Stimulated activated CD8-positive, alpha-beta memory T cell treated with anti-CD3 and anti-CD28 coated beads, Interleukin-4, amount 100 ng/mL, for 1 hour (primary cell): Measurements from ENCODE around the gene KRT36.

Source experiments
- DNase-seq, 2 donors: peaks; one replicate each; pipeline ENCODE4 v3.0.0-alpha.2; 2020; ENCODE audit warnings: low read depth in 2 of 2, low spot score in 1 of 2

The KRT36 gene

DNA sequence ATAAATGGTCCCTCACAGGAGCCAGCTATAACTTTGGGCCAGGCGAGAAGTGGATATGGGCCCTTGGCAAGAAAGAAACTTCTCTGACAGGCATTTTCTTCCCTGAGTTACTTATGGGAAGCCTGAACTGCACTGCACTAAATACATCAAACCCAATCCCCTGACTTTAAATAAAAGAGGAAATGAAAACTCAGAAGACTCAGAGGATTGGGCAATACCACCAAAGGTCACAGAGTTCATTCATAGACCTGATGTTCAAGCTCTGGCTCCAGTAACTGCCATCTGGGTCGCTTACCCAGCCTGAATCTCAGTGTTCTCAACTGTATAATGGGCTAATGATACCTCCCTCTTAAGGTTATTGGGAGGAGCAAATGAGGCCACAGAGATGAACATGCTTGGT is 9.6 kb downstream of the KRT36 start:
- DNase-seq = no peak

DNA sequence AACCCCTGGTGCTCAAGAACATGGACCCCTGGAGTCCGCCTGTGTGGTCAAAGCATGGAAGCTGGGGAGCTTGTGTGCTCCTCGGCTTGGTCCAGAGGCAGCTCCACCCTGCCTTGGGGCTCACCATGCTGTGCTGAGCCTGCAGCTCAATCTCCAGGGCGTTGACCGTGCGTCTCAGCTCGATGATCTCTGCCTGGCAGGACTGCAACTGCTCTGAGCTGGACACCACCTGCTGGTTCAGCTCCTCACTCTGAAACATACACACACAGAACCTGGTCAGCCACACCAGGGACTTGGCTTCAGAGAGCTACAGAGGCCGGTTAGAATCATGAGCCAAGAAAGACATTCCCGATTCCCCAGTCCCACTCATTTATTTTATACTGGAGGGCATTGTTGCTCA is 11.5 kb downstream of the KRT36 start:
- DNase-seq = no peak

DNA sequence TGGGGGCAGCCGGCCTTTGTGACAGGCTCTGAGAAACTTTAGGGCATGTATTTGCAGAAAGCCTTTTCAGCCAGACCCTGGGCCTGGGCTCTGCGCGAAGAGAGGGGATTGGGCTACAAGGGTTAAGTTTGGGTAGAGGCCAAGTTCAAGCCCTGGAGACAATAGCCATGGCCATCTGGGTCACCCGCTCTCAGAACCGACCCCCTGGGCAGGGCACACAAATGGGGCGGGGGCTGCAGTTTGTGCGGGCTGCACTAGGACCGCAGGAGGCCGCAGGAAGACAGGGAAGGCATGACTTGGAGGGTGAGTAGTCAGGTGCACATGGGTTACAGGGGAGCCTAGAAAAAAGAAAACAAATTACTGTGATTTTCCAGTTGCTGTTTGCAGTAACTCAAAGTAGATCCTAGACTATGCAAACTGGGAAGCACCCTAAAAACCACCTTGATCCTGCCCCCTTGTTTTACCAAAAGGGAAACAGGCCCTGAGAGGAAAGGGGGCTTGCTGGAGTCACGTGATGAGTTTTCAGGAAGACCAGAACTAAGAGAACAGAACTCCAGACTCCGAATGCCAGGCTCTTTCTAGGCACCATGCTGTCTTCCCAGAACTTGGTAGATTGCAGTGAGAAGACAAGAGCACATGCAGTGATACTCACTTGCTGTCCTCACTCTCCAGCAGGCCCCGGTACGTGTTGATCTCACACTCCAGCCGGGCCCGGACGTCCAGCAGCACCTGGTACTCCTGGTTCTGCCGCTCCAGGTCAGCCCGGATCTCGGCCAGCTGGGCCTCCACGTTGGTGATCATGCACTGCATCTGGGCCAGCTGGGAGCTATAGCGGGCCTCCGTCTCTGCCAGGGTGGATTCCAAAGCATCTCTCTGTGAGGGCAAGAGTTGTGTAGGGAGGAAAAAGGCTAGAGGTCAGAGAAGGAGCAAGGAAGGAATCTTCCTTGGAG is 12.6 kb downstream of the KRT36 start:
- no peak for DNase-seq

DNA sequence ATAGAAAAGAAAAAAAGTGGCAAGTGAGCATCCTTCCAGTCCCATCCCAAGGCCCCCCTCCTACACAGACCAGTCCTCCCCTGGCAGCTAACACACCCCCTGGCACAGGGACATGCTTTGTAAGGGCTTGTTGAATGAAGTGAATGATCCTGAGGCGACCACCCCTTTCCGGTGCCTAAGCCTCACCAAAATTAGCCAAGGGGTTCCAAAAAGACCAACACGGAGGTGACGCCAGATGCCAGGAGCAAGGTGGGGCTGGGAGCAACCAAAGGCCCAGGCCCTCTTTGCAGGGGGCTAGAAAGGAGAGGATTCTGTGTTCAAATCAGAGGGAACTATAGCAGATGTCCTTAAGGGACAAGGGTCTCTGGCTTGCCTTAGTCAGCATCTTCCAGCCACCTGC is 14.3 kb downstream of the KRT36 start:
- no peak for DNase-seq

DNA sequence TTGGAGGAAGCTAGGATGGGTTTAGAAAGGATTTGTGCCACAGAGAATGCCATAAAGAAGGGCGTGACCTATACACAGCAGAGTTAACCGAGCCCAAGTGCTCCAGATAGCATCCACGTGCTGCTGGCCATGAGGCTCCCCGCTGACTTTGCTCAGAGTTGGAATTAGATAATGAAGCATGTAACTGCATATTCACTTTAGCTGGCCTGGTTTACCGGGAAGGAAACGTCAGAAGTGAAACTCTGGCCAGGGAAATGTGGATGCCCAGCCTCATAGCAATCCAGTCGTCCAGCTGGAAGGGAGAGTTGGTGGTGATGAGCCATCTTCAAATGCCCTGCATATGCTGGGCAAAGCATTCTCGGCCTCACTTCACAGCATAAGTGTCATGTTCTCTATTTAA is 14.8 kb downstream of the KRT36 start:
- DNase-seq = no peak

DNA sequence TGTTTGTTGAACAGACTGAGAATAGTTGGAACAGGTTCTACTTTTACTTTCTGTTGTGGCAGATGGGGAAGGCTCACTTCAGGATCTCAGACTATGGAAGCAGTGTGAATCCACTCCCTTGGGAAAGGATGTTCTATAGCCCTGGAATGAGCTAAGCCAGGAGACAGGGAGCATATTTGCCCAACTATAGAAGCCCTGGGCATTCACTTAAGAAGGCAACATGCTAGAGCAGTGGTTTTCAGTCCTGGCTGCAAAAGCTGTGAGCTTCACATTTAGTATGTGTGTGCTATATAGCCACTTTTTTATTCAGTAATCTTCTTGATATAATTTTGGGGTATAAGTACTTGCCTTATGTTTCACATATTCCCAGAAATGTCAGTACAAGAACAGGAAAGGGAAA is 21.4 kb downstream of the KRT36 start:
- DNase-seq = no peak

DNA sequence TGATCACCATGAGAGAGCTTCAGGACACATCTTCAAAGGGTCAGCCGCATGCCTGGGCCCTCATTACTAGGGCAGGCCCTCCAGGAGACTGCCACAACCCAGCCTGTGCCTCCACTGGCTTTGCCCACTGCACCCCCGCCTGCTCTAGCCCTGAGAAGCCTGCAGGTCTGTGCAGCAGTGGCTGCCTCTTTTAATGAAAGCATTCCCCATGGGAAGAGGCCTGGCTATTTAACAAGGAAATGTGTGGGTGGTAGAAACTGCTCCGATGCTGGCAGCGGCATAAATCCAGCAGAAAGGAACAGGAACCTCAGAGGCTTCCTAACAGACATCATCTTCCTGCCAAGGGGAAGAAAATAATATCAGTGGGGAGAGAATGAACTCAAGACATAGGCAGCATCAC is 22.1 kb downstream of the KRT36 start:
- no peak for DNase-seq

DNA sequence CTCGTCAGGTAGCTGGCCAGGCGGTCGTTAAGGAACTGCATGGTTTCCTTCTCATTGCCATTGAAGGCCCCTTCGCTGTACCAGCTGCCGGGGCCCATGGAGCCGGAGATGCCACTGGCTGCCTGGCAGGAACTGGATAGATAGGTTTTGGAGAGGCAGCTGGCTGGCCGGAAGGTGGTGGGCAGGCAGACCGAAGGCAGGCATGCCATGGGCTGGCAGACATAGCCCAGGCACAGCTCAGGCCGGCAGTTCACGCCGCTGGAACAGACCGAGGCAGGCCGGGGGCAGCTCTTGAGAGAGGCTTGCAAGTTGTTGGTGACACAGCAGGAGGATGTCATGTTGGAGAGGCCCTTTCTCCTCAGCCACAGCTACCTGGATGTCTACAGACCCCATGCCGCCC is 22.7 kb downstream of the KRT36 start, which contains the start of gene KRT32:
KRT32 (minus strand) TSS at position 399 of the 400 bp plus-strand sequence; CDS start at position 338, 61 bp downstream.
- DNase-seq = no peak

DNA sequence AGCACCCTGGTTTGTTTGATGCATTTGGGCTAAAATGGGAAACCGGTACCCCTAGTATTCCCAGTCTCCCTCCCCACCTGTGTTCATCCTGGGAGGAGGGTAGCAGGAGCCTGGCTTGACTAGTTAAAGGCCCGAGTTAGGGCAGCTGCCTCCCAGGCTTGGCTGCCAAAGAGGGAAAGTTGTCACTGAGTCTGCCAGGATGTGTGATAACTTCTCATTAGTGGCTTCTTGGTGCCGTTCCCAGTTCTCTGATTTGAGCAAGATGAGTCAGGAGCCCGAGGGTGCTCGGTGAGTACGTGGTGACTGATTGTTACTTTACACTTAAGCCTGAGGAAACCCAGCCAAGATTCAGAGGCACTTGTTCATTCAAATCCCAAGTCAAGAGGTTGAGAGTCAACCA is 25.0 kb downstream of the KRT36 start:
- no peak for DNase-seq

DNA sequence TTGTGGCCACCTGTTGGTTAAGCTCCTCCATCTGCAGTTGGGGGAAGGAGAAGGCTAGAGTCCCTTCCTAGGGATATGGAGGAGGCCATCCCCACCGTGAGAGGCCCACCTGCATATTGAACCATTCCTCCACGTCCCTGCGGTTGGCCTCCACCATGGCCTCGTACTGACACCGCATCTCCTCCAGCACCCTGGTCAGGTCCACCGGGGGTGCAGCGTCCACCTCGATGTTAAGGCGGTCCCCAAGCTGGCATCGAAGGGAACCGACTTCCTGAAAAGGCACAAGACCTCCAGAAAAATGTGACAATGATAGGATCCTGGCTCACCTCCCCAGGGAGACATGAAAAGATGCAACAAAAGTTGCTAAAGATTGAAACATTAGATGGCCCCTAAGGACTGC is 25.5 kb downstream of the KRT36 start:
- no peak for DNase-seq

DNA sequence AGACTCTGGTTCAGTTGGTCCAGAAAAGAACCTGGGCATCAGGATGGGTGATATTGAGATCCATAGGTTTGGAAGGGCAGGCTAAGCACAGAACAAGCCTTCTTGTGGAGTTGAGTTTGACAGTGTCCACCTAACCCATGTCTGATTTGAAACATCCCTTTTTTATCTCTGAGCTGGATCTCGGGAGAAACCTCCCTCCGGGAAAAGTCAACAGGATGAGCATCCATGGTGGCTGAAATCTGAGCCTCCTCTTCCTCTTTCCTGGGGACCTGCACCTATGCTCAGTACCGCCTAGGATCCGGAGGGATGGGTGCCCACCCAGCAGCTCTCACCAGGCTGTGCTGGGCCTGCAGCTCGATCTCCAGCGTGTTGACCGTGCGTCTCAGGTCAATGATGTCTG is 26.0 kb downstream of the KRT36 start:
- DNase-seq = no peak

DNA sequence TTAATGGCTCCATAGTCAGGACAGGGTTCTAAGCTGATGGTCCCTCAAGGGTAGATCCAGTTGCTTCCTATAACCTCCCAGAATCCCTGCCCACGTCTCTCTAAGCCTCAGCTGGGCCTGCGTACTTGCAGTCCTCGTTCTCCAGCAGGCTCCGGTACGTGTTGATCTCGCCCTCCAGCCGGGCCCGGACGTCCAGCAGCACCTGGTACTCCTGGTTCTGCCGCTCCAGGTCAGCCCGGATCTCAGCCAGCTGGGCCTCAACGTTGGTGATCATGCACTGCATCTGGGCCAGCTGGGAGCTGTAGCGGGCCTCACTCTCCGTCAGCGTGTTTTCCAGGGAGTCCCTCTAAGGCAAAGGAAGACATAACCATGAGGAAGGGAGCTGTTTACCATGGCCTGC is 27.0 kb downstream of the KRT36 start:
- no peak for DNase-seq

DNA sequence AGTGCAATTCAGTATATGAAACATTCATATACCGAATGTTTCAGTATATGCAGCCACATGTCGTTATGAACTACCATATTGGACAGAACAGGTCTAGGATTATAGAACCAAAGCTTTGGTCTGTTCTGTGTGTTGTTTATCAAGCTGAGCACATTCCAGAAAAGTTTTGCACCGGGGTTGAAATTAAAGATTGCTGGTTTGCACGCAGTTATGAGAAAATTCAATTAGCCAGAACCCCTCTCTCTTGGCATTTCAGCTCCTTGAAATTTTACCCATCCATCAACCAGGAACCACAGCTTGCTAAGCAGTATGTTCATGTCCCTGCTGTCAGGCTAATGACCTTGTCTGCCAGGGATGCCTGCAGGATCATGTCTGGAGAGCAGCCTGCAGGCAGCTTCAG is 32.0 kb downstream of the KRT36 start:
- DNase-seq = no peak

DNA sequence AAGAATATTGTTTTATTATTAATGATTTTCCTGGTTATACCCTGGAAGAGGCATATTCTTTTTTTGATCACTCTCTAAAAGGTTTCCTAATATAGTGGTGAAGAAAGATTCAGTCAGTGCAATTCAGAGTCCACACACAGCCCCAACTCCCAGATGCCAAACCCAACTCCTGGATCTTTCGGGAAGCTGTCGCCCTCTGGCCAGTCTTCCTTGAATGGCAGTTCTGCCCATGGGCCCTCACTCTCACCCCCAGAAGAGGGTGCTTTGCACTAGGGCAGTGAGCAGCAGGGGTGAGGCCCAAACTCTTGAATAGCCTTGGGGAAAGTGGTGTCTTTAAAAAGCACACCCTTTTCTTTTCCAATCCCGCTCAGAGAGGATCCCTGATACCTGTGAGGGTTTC is 33.5 kb downstream of the KRT36 start:
- DNase-seq = no peak

DNA sequence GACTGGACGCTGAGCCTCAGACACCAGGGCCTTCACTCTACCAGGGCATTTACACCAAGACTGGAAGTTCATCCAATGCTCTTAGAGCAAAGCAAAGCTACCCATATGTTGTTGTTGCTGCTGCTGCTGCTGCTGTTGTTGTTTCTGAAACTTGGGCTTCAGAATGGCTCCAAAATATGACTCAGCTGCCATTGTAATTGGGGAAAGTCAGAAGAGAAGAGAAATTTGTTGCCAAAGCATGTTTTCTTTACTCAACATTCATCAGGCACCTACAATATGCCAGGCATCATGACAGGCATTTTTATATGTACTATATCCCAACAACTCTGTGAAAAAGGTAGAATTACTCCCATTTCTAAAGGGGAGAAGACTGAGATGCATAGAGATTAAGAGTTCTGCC is 34.5 kb downstream of the KRT36 start:
- DNase-seq = no peak

DNA sequence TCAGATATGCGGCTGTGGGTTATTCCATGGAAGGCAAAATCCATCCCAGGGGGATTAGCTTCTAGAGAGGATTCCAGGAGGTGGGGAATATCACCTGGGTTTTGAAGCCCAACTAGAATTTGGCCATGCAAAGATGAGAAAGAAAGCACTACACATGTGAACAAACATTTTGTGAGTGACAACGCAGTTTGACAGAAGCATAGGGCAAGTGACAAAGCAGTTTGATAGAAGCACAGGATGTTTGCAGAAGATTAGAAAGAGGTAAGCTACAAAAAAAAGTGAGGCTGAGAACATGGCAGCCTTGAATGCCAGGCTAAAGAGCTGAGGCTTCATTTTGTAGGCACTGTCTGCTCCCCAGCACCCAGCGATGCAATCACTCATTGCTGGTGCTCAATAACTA is 36.6 kb downstream of the KRT36 start:
- no peak for DNase-seq

DNA sequence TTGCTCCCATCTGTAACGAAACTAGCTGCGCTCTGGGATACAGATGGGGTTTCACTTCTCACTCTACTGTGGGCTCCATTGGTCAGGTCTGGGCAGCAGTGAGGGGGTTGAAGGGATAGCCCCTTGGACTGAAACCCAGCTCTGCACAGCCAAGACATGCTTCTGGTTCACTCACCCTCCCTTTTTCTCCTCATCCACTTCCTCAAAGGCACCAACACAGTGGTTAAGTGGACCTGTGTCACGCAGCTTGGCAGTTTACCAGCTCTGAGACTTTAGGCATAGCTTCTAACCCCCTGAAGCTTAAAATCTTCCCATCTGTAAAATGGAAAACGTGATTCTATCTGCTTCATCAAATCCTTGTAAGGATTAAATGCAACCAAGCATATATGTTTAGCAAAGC is 37.4 kb downstream of the KRT36 start:
- DNase-seq = no peak

DNA sequence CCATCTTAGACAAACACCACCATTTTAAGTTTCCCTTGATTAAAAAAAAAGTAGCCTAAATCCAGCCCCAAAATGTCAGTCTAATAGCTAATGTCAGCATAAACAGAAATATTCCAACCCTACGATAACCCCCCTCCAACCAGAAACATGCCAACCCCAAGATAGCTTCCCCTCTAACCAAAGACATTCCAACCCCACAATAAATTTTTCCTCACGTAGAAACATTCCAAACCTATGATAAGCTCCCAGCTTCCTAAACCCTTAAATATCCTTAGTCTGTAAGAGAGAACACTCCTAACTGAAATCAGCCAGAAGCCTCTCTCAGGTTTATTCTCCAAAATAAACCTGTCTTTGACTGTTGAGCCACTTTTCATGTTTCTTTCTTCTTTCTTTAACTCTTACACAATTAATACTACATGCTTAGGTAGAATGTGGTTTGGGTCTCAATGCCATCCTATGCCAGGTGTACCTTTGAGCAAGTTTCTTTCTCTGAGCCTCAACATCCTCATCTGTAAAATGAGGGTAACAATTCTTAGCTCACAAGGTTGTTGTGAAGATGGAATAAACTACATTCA is 38.5 kb downstream of the KRT36 start:
- DNase-seq = no peak

DNA sequence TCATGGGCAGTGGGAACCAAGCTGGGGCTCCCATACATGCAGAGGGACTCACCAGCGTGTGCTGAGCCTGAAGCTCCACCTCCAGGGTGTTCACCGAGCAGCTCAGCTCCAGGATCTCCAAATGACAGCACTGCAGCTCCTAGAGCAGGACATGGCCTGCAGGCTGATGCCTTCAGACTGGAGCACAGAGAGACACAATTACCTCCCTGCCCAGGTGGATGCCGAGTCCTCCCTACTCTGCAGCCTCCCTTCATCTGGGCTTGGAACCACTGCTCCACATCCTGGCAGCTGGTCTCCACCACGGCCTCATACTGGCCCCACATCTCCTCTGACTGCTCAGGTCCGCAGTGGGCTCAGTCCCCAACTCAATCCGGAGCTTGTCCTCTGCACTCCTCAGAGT is 40.7 kb downstream of the KRT36 start:
- no peak for DNase-seq

DNA sequence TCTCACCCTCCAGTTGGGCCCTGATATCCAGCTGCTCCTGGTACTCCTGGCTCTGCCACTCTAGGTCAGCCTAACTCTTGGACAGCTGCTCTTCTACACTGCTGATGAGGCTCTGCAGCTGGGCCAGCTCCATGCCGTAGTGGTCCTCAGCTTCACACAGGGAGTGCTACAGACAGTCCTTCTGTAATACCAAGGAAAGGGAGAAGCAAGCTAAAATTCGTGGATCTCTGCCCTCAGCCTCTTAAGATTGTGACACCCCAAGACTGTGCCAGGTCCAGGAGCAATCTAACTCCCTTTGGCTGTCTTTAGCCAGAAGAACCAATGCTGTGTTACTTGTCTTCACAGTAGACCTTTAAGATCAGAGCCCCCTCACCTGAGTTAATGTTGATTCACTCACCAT is 41.2 kb downstream of the KRT36 start:
- no peak for DNase-seq

DNA sequence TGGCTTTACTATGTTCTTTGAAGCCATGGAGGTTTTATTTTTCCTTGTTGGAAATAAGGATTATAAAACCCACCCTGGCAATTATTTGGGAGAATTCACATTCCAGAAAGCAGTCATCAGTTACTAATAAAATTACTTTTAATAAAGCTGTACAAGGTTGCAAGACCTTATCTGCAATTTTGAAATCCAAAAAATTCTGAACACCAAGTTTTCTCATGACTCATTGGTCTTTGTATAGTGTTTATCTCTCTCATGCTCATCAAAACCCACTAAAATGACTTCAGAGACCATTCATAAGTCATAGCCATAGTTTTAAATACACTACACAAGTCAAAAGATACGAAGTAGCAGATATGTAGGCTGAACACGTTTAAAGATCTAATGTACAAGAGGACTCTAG is 42.9 kb downstream of the KRT36 start:
- DNase-seq = no peak

DNA sequence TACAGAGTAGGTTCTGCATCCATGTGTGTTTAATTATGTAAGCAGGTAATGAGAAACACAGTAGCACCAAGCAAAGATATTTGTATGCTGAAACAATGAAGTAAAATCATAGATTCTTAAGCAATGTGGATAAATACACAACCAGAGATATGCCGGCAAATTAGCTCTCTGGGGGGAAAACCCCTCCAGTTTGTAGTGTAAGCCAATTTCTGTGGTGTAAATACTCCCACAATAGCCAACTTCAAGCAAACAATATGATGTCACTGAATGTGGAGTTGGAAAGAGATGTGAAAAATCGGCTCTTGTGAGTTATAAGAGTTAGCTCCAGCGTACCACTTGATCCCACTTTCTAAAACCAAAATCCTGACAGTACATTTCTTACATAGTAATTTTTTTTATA is 45.1 kb downstream of the KRT36 start:
- DNase-seq = no peak

DNA sequence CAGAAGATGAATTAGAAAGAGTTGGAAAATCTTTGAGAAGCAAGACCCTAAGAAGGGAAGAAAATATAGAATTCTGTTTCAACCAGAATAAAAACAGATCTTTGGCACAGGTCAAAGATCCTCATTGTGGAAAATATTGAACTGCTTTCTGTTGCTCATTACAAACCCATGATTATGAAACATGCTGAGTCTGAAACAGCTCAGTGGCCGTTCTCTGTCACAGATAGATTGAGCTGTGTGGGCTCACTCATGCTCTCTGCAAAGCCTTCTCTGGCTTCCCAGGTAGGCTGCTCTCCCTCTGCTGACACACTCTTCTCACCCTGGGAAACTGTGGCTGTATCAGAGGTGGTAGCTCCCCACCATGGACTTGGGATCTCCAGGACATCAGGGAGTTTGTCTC is 45.5 kb downstream of the KRT36 start:
- DNase-seq = no peak
